Measurements from ENCODE around the gene ELOVL3.

ELOVL3 gene

GRCh38 chr10:102255404-102255803, 29.3 kb downstream of the ELOVL3 start:
- no peak for DNase-seq

DNA sequence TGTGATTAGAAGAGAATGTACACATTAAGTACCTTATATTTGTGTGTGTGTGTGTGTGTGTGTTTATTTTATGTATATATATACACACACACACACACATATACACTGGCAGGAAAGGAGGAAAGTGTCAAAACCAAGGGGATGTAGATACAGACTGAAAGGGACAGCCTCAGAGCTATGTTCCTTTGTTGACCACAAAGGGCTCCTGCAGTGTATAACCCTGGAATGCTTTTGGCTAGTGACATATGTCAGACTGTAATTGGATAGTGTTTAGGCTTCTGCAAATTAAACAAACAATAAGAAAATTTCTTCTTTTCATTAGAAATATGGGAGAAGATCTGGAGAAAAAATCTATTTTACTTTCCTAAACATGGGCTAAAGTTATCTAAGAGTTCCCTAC, 35.1 kb downstream of the ELOVL3 start:
- DNase-seq: no peak

GRCh38 chr10:102261842-102262241, 35.7 kb downstream of the ELOVL3 start:
- DNase-seq: no peak

- DNase-seq: no peak
These were observed 36.8 kb downstream of the ELOVL3 start for GRCh38 chr10:102262744-102263370.

DNA sequence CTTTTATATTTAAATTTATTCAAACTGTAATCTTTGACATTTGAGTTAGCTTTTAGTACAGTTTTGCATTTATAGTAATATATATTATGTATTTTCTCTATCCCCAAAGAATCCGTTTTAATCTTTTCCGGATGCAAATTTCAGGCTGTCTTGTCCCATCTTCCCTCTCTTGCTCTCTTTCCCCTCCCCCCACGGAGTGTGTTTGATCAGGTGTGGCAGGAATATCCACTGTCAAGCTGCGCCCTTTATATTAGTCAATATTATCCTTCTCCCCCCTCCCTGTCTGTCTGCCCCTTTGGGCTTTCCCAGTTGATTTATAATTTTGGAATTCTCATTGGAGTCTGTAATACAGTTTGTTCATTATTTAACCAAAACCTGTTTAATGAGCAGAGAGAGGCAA, 38.3 kb downstream of the ELOVL3 start:
- no peak for DNase-seq

- DNase-seq: no peak
These were observed 40.6 kb downstream of the ELOVL3 start for GRCh38 chr10:102266670-102267069.

DNA sequence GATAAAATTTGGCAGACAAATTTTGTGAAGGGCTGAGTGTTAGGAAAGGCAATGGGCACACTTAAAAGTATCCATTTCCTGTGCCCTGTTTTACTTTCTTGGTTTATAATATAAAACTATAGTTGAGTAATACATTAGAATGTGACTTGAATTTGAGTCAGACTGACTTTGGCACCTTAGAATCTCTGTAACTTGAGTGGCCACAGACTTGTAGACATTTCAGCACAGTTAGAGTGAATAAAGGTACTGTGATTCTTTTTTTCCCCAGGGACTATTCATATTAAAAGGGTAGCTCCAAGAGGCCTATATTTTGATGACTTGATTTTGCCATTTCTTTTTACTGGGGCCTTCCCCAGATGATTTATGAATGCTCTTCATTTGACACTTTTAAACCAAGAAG, 41.6 kb downstream of the ELOVL3 start:
- peak; percentile 16 for DNase-seq

DNA sequence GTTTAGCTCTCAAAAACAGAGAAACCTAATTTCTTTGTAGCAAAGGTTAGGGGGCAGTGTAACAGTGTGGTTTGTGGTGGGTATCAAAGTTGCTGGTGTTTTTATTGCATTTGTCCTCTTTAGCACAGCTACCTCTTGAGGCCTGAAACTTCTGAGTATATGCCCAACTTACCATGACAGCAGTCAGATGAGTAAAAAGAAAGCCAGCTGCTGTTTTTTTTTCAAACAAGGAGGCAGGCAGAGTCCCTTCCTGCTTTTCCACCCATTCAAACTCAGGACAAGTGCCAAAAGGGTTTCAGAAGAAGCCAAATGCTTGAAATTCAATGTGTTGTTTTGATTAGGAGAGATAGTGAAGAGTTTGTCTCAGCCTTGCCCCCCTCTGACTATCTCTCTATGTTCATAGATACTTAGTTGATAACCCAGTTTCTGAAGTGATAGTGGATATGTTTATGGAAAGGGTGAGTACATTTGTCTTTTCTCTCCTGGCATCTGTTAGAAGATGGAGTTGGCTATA, 42.3 kb downstream of the ELOVL3 start:
- DNase-seq: no peak

- DNase-seq: no peak
These were observed 42.9 kb downstream of the ELOVL3 start for GRCh38 chr10:102269017-102269416.

DNA sequence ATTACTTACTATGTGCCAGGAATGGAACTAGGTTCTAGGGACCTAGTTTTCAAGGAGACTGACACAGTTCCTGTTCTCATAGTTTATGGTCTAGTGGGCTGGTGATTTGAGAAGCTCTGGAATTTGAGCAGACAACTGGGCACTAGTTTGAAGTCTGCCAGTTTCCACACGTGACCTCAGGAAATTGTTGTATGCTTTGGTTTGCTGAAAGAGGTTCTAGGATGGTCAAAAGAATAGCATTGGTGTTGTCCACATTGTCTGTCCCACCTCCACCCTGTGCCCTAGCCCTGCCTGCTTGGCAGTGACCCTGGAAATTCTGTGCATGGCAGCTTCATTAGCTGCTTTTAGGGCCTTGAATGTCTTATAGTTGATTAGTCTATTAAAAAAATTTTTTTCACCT, 48.0 kb downstream of the ELOVL3 start:
- DNase-seq: no peak

DNA sequence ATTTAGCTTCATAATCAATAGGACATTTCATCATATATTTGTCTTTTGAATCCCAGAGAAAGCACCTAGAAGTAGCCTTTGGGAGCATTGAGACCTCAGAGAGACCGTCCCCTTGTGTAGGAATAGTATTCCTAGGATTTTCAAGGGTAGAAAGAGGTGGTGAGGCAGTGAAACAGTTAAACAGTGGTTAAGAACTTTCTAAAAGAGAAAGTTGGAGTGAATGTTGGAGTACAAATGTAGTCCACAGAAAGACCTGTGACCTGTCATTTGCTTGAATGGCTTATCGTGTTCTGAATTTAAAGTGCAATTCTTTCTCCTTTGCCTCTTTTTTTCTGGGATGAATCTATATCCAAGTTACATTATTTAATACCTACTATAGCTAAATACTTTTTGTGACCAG, 49.2 kb downstream of the ELOVL3 start:
- no peak for DNase-seq

DNA sequence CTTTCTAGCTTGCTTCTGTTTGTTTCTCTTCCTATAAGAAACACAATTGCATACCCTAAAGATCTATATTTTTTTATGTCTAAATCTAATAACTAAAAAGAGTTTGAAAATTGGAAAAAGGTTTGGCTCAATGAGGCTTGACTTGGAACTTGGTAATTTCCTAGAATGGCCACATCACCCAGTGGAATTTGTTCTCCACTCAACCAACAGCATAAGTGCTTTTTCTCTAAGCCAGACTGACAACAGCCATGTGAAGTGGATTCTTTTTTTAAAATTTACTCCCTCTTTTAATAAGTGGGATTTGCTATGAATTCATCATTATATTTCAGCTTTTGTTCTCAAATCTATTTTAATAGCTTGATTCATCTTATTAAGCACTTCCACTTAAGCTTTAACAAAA, 53.0 kb downstream of the ELOVL3 start:
- DNase-seq: no peak
